GM12878 (cell line): Measurements from ENCODE around the gene ANO2. TPM values are rescaled to one million over a fixed set of nuclear protein-coding genes. Genes with fewer than 3 reads are reported as not detected.

ENCODE experiments used
- ATAC-seq: fragments of 200-7000 bp; cut with Tn5 transposase; 3 replicates; pipeline ENCODE4 v1.9.1; 2020; ENCODE audit warnings: mild to moderate bottlenecking, moderate library complexity
- BruUV-seq: library from RNA; stranded (reverse); fragments of 400-500 nt; replicated peaks from 2 replicates; lab custom pipeline; 2021; lab: Mats Ljungman, UMichigan
- CTCF ChIA-PET: fragments of 300-600 bp; sonication (Branson Sonifier 250); formaldehyde crosslinking; extraction: SDS; loops from one replicate; lab custom pipeline; 2021; ENCODE audit warnings: inconsistent platforms; lab: Yijun Ruan, JAX
- POLR2A ChIA-PET: fragments of 350-600 bp; formaldehyde crosslinking; extraction: SDS; loops from one replicate; lab custom pipeline; 2021; ENCODE audit warnings: inconsistent platforms; lab: Charles Lee
- RAD21 ChIA-PET: fragments of 300-600 bp; sonication (Branson Sonifier 250); formaldehyde crosslinking; loops from one replicate; lab custom pipeline; 2023; ENCODE audit warnings: antibody characterized with exemption; ENCODE audit not compliant: unreplicated experiment; lab: Charles Lee
- SMC1A ChIA-PET: fragments of 300-600 bp; sonication (Branson Sonifier 250); formaldehyde crosslinking; loops from one replicate; lab custom pipeline; 2023; ENCODE audit not compliant: unreplicated experiment, uncharacterized antibody; lab: Charles Lee
- DNase-seq: peaks from one replicate; pipeline ENCODE4 v3.0.0-alpha.2; 2011; ENCODE audit warnings: low read depth, low spot score
- FAIRE-seq: peaks from 3 replicates; lab custom pipeline; 2011; peaks lifted over from hg19 to GRCh38; lab: Jason Lieb, UNC
- H2AFZ ChIP-seq: 2 replicates; pipeline ENCODE4 v1.6.0; 2011; ENCODE audit warnings: low read depth, low read length, control low read depth; ENCODE audit not compliant: control insufficient read depth
- H3K27ac ChIP-seq: 2 replicates; pipeline ENCODE4 v1.5.1; 2011; ENCODE audit warnings: control low read depth; ENCODE audit not compliant: control insufficient read depth, insufficient read depth
- H3K27me3 ChIP-seq, 2 experiments: replicated peaks in 1 of 2; 2 replicates each; pipeline versions ENCODE4 v1.6.0 to v1.6.1; 2011; ENCODE audit warnings: low read length in 1 of 2; ENCODE audit not compliant: control insufficient read depth in 2 of 2, insufficient read depth in 2 of 2
- H3K36me3 ChIP-seq, 2 experiments: 2 replicates each; pipeline ENCODE4 v1.5.1; 2011; ENCODE audit warnings: low read length in 1 of 2; ENCODE audit not compliant: control insufficient read depth in 2 of 2, insufficient read depth in 2 of 2
- H3K4me1 ChIP-seq: 2 replicates; pipeline ENCODE4 v1.6.1; 2011; ENCODE audit warnings: mild to moderate bottlenecking, low read length, moderate library complexity, mixed read lengths; ENCODE audit not compliant: control insufficient read depth, insufficient read depth
- H3K4me2 ChIP-seq: 2 replicates; pipeline ENCODE4 v1.6.0; 2011; ENCODE audit warnings: control low read depth; ENCODE audit not compliant: control insufficient read depth, insufficient read depth
- H3K4me3 ChIP-seq: fragments of 200-600 bp; sonication (generic); 2 replicates; pipeline ENCODE4 v1.5.1; 2016
- H3K79me2 ChIP-seq: 2 replicates; pipeline ENCODE4 v1.6.0; 2011; ENCODE audit warnings: low read length; ENCODE audit not compliant: control insufficient read depth, insufficient read depth
- H3K9ac ChIP-seq: 2 replicates; pipeline ENCODE4 v1.8.0; 2011; ENCODE audit warnings: low read length, control low read depth, mixed read lengths; ENCODE audit not compliant: control insufficient read depth, insufficient read depth
- H3K9me3 ChIP-seq: replicated peaks from 3 replicates; pipeline ENCODE4 v1.5.1; 2011; ENCODE audit warnings: mild to moderate bottlenecking, low read length; ENCODE audit not compliant: control insufficient read depth, insufficient read depth
- H4K20me1 ChIP-seq: 2 replicates; pipeline ENCODE4 v1.6.0; 2011; ENCODE audit not compliant: control insufficient read depth, insufficient read depth
- BCL3 ChIP-seq: IDR thresholded peaks from 2 replicates; pipeline ENCODE4 v1.6.1; 2011; ENCODE audit warnings: borderline replicate concordance, low read depth, mild to moderate bottlenecking, moderate library complexity, low read length; ENCODE audit not compliant: insufficient read depth, poor library complexity, severe bottlenecking
- CREM ChIP-seq: IDR thresholded peaks from 2 replicates; pipeline ENCODE4 v1.6.1; 2014; ENCODE audit warnings: antibody characterized with exemption, low read depth
- HDAC6 ChIP-seq: fragments of 200-600 bp; sonication (generic); IDR thresholded peaks from one replicate; pipeline ENCODE4 v1.8.0; 2017; ENCODE audit warnings: antibody characterized with exemption; ENCODE audit not compliant: unreplicated experiment
- WGBS: methylation state at CpG from one replicate; pipeline ENCODE4 v1.1.6; 2016; ENCODE audit warnings: low lambda C conversion rate; ENCODE audit not compliant: insufficient replicate concordance, insufficient coverage; ENCODE audit errors: missing lambda C conversion rate; 5-methylcytosine and 5-hydroxymethylcytosine counted together
- in situ Hi-C: fragments of 300-500 bp; cut with MboI; formaldehyde crosslinking; loops from 9 replicates; pipeline ENCODE4 v1.14.3; 2018; ENCODE audit warnings: mixed read lengths
- intact Hi-C: fragments of 100-400 bp; cut with micrococcal nuclease; formaldehyde crosslinking; loops from one replicate; pipeline ENCODE4 v1.14.2; 2022; ENCODE audit not compliant: unreplicated experiment
- polyA plus RNA-seq, 11 experiments: library from polyadenylated mRNA; depleted of rRNA in 4 of 11; unstranded in 6 of 11; stranded (reverse) in 5 of 11; fragments of >200 nt; fragmentation: Nextera tagmentation in 4 of 11; fragmentation: Illumina TruSeq in 1 of 11; extraction: Ambion mirVana in 4 of 11; extraction: Trizol in 1 of 11; gene quantifications; 1 replicate in 1 of 11; 2 replicates in 10 of 11; pipeline versions ENCODE4 v1.2.1 to v1.2.3, GENCODE V29; 2011 to 2016; ENCODE audit warnings: inconsistent platforms in 2 of 11, missing spikeins in 2 of 11, low read depth in 1 of 11
- total RNA-seq, 4 experiments: library from RNA; depleted of rRNA in 3 of 4; stranded (reverse); fragments of >200 nt in 3 of 4; fragmentation: Illumina TruSeq in 1 of 4; extraction: Trizol in 1 of 4; gene quantifications; 2 replicates each; pipeline versions ENCODE4 v1.2.1 to v1.2.3, GENCODE V29; 2013 to 2021

ANO2 gene
- total and polyA plus RNA-seq, 10 of the 15 experiments (the other 5 are each of a cell fraction or from before 2014, with no cell fraction given) = not detected

- no peak overlapping the region for H3K27ac ChIP-seq
- no peaks in the 10 kb centered on the region for H3K4me1 ChIP-seq
- ATAC-seq (no peak), FAIRE-seq (no peak), DNase-seq (no peak)
- peaks cover 0 to 6% of the 10 kb centered on the region in 2 experiments; a peak in 2 of 4 replicates for H3K27me3 ChIP-seq
- intact Hi-C loops = no loop called here
- H3K4me2 ChIP-seq = no peak overlapping the region
- H3K79me2 ChIP-seq = no peaks in the 10 kb centered on the region
- no TSS peak for BruUV-seq
- no peaks in the 10 kb centered on the region for H3K36me3 ChIP-seq
- in situ Hi-C loops = no loop called here
- no peak overlapping the region for H3K9ac ChIP-seq
- RAD21 ChIA-PET = no interaction called here
- WGBS = 53% methylated on average over 11 of the region's 14 CpGs
- TF ChIP-seq BCL3 (peak; percentile 63), HDAC6 (no peak), CREM (no peak)
- TF ChIP-seq, all 136 proteins: peak for 1
- Histone ChIP-seq H3K4me3 (no peak overlapping the region), H2AFZ (no peak overlapping the region), H4K20me1 (no peaks in the 10 kb centered on the region), H3K9me3 (no peaks in the 10 kb centered on the region)
- ChIA-PET SMC1A (no interaction called here), POLR2A (no interaction called here), CTCF (no interaction called here)
These were observed 21.9 kb downstream of the ANO2 start for GRCh38 chr12:5923043-5923605.
